ENCODE results near the gene PPP1R26.

The PPP1R26 gene

GRCh38 chr9:135500071-135500524, 20.5 kb downstream of the PPP1R26 start:
- no peak for DNase-seq
- intact Hi-C loops (cut with DNase I) = no loop called here

- intact Hi-C loops (cut with DNase I) = no loop called here
- peak; percentile 45 to 95 (median 90) for DNase-seq
Observed at GRCh38 chr9:135500525-135501260, 21.1 kb downstream of the PPP1R26 start, which contains the start of gene MRPS2. MRPS2 (plus strand) TSS chr9:135500682; CDS start chr9:135500711, 29 bp downstream.

- DNase-seq = peak in 40 of 42 donors; percentile 17 to 83 (median 59)
- intact Hi-C loops (cut with DNase I) = no loop called here
Observed at GRCh38 chr9:135501261-135502167, 21.9 kb downstream of the PPP1R26 start.

GRCh38 chr9:135502168-135502872, 22.7 kb downstream of the PPP1R26 start:
- DNase-seq = peak in 1 of 42 donors; percentile 3

GRCh38 chr9:135502873-135503321, 23.3 kb downstream of the PPP1R26 start:
- DNase-seq = no peak
- intact Hi-C loops (cut with DNase I) = no loop called here

More at GRCh38 chr9:135502168-135502872, 22.7 kb downstream of the PPP1R26 start:
- intact Hi-C loops (cut with DNase I) = no loop called here

GRCh38 chr9:135503371-135504261, 24.0 kb downstream of the PPP1R26 start:
- intact Hi-C loops (cut with DNase I) = no loop called here
- no peak for DNase-seq

- intact Hi-C loops (cut with DNase I) = no loop called here
- peak; percentile 59 to 90 (median 77) for DNase-seq
Observed at GRCh38 chr9:135504262-135505243, 25.0 kb downstream of the PPP1R26 start.

GRCh38 chr9:135505406-135506187, 26.0 kb downstream of the PPP1R26 start:
- DNase-seq = peak in 1 of 42 donors; percentile 3

GRCh38 chr9:135506327-135507103, 26.9 kb downstream of the PPP1R26 start:
- intact Hi-C loops (cut with DNase I) = no loop called here
- peak in 1 of 42 donors; percentile 0 for DNase-seq

More at GRCh38 chr9:135505406-135506187, 26.0 kb downstream of the PPP1R26 start:
- intact Hi-C loops (cut with DNase I) = no loop called here

GRCh38 chr9:135507104-135508035, 27.8 kb downstream of the PPP1R26 start:
- DNase-seq = peak in 4 of 42 donors; percentile 5 to 19 (median 8)
- intact Hi-C loops (cut with DNase I) = no loop called here

- DNase-seq = peak in 7 of 42 donors; percentile 1 to 17 (median 5)
- intact Hi-C loops (cut with DNase I) = no loop called here
Observed at GRCh38 chr9:135508211-135508820, 28.7 kb downstream of the PPP1R26 start.

- intact Hi-C loops (cut with DNase I) = no loop called here
- no peak for DNase-seq
Observed at GRCh38 chr9:135509458-135509857, 29.9 kb downstream of the PPP1R26 start.

- DNase-seq = peak in 3 of 42 donors; percentile 4 to 29 (median 21)
- intact Hi-C loops (cut with DNase I) = no loop called here
Observed at GRCh38 chr9:135512241-135512603, 32.6 kb downstream of the PPP1R26 start.

- intact Hi-C loops (cut with DNase I) = no loop called here
- peak in 5 of 42 donors; percentile 1 to 40 (median 13) for DNase-seq
Observed at GRCh38 chr9:135512904-135513303, 33.3 kb downstream of the PPP1R26 start.

All from head of caudate nucleus (tissue), 42 donors.